Mammary epithelial cell (primary cell): ENCODE measurements around the gene ENDOU.

Experiments
- EZH2 ChIP-seq: IDR thresholded peaks from 2 replicates; pipeline ENCODE4 v1.6.1; 2012; ENCODE audit warnings: low read length, inconsistent platforms, borderline replicate concordance
- TF ChIP-seq, protein P1 (sequence below), 2 donors: IDR thresholded peaks in 1 of 2; conservative IDR thresholded peaks in 1 of 2; 2 replicates each; pipeline ENCODE4 v1.5.1; 2011 to 2012; ENCODE audit warnings: inconsistent platforms in 2 of 2, low read length in 2 of 2, mild to moderate bottlenecking in 2 of 2, control low read depth in 1 of 2, low read depth in 1 of 2; ENCODE audit not compliant: insufficient read depth in 1 of 2; ENCODE audit errors: extremely low read depth in 1 of 2

DNA sequence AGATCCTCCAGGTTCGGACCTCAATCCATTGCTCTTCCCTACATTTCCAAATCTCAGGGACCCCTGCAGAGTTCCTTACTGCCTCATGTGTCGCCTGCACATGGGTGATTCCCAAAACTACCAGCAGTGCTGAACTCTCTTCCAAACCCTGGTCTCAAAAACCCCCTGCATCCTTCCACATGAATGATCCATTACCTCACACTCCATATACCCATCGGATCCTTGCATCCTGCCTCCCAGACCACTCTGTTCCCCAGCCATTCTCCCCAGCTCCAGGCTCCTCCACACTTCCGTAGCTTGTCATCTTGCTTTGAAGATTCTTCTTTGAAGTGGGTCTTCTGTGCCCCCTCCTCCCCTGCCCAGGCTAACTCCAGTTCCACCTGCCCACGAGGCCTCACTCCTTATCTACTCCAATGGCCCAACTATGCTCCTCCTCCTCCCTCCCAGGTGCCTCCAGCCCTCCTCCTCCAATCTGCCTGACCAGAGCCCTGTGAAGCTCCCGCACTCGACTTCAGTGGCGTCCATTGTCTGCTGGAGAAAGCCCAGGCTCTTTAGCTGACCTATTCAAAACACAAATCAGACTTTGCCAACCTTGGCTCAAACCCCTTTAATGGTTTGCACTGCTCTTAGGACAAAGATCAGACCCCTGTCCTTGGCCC is 19.6 kb upstream of the ENDOU start:
- TF ChIP-seq, protein P1, sequence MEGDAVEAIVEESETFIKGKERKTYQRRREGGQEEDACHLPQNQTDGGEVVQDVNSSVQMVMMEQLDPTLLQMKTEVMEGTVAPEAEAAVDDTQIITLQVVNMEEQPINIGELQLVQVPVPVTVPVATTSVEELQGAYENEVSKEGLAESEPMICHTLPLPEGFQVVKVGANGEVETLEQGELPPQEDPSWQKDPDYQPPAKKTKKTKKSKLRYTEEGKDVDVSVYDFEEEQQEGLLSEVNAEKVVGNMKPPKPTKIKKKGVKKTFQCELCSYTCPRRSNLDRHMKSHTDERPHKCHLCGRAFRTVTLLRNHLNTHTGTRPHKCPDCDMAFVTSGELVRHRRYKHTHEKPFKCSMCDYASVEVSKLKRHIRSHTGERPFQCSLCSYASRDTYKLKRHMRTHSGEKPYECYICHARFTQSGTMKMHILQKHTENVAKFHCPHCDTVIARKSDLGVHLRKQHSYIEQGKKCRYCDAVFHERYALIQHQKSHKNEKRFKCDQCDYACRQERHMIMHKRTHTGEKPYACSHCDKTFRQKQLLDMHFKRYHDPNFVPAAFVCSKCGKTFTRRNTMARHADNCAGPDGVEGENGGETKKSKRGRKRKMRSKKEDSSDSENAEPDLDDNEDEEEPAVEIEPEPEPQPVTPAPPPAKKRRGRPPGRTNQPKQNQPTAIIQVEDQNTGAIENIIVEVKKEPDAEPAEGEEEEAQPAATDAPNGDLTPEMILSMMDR (conservative IDR thresholded peaks at IDR 0.05 in 1 of 2, IDR thresholded peaks at IDR 0.05 in 1 of 2; ENCODE audit: extremely low read depth in 1 of 2, insufficient read depth in 1 of 2, low read depth in 1 of 2, low read length in 2 of 2): no peak
- no peak for TF ChIP-seq EZH2
